GM19238 (cell line): Measurements from ENCODE around the gene CIPC.
A peak's percentile ranks its signal among the peaks of the same experiment; 100 is the strongest.

Source experiments
- DNase-seq: peaks from one replicate; pipeline ENCODE4 v3.0.0; 2011; ENCODE audit warnings: low spot score; ENCODE audit not compliant: insufficient read length

The CIPC gene, protein sequence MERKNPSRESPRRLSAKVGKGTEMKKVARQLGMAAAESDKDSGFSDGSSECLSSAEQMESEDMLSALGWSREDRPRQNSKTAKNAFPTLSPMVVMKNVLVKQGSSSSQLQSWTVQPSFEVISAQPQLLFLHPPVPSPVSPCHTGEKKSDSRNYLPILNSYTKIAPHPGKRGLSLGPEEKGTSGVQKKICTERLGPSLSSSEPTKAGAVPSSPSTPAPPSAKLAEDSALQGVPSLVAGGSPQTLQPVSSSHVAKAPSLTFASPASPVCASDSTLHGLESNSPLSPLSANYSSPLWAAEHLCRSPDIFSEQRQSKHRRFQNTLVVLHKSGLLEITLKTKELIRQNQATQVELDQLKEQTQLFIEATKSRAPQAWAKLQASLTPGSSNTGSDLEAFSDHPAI

DNA sequence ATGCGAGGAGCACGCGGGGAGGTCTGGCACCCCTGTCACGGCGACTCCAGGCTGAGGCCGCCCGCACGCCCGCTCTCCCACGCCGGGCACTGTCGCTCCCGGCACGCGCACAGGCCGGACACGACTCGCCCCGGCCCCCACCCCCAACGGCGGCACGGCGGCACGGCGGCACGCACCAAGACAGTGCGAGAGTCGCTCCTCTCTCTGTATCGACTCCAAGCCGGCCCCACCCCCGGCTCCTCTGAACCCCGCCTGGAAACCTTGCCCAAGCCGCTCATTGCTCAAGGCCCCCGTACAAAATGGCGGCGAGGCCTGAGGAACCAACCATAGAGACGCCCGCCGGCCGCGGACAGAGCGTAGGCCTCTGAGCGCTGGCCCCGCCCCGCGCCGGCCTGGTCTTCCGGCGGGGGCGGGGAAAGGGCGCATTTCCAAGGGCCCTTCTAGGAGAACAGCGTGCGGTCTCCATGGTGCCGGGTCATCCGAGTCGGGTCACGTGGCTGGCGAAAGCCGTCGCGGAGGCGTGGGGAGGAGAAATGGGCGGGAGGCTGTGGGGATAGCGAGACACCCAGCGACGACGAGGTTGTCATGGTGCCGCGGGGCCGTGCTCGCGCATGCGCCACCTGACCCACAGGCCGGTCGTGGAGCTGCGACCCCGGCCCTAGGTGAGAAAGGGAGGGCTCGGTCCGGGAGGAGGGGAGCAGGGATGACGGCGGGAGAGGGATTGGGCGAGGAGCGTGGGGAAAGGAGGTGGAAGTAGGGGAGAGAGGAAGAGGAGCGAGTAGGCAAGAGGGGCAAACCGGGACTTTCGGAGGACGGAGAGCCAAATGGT lies at the start of gene CIPC:
Gene CIPC (plus strand): TSS at position 559 of the 829 bp plus-strand sequence. CDS start 7,451 bp downstream, outside the sequence.
- DNase-seq: peak; percentile 93

DNA sequence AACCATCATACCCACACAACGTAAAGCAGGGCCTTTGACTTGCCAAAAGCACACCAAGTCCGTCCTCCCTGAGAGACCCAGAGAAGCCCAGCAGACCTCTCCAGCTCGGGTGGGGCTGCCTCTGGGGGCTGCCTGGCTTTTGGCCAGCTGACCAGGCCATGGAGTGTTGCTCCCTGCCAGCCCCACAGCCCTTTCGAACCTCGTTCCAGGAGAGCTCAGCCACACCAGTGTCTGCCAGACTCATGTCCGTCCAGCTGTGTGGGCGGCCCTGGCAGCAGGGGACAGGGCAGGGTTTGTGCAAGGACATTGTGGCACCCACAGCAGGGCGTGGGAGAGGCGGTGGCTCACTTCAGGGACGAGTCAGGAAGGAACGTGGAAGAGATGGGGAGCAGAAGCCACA lies 46.9 kb upstream of the CIPC start:
- no peak for DNase-seq

DNA sequence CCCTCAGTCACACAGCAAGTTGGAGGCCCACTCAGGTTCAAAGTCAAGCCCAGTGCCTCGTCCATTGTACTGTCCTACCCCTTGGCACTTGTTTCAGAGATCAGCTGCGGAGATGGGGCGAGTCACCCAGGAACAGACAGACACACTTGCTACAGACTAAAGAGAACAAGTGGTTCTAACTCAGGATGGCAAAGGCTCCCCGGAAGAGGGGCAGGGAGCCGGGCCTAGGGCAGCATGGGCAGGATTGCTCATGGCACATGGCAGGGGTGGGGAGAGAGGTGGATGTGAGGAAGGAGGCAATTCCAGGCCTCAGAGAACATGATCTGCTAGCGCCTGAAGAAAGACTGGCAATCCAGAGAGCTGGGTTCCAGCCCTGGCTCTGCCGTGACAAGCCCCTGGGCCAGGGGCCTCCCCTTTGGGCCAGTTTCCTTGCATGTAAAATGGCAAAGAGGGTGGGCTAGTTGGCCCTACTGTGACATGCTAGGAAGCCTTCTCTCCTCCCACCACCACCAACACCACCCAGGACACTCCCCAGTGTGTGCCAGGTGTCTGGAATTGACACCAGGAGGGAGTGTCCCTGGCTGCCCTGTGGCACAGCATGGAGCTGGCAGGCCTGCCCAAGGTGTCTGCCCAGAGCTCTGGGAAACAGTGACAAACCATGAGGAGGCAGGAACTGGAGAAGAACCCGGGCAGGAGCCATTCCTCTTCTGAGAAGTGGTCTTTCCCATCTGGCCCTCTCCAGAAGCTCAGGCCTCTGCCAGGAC lies 45.6 kb upstream of the CIPC start:
- DNase-seq: no peak

DNA sequence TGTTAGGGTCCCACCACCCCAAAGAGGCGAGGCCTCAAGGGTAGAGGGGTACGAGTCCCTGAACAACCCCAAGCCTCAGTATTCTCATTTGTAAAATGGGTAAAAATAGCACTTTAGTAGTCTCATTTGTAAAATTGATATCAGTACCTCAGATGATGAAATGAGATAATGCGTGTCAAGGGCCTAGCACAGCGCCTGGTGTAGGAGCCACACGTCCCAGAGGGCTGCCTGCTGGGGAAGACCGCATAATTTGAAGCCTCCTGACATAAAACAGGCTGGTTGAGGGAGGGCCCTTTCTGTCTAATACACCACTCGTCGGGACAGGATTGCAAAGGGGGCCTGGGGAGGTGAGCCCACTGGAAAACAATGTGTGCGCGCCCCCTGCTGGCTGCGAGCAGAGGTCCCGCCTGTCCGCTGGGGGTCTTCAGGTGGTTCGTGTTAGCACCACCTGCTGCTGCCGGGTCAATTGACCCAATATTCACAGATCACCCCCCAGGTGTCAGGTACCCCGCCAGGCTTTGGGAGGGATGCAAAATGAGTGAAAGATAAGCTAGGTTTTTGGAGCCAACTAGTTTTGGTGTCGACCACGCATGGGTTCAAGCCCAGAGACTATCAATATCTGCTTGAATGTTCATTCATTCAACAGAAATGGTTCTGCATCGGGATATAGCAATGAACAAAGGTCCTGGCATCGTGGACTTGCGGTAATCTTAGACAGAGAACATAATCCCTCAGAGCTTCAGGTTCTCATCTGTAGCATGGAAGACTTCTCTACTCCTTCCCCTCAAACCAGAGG lies 44.8 kb upstream of the CIPC start:
- peak; percentile 66 for DNase-seq

DNA sequence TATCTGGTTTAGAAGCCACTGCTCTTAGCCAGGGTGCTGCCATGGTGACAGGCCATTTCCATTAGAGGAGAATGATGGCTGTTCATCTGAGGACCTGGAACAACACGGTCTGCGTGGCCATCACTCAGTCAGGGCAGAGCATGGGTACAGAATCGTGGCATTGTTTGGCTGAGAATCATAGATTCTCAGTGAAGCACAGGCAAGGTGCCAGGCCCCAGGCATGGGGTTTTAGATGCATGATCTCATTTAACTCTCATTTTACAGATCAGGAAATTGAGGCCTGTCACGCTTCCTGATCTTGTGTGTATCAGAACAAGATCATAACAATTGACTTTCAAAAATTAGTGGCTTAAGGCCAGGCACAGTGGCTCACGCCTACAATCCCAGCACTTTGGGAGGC lies 42.8 kb upstream of the CIPC start:
- DNase-seq: no peak

DNA sequence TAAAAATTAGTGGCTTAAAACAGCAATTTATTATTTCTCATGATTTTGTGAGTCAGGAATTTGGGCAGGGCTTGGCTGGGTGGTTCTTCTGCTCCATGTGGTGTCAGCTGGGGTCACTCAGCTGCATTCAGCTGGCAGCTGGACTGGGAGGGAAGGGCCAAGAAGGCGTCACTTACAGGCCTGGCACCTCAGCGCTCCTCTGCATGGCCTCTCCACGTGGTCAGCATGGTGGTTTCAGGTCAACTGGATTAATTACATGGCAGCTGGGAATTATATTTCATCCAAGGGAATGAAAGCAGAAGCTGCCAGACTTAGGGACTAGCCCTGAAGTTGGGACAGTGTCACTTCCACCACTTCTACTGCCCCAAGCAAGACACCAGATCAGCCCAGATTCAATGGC lies 42.1 kb upstream of the CIPC start:
- DNase-seq: no peak

DNA sequence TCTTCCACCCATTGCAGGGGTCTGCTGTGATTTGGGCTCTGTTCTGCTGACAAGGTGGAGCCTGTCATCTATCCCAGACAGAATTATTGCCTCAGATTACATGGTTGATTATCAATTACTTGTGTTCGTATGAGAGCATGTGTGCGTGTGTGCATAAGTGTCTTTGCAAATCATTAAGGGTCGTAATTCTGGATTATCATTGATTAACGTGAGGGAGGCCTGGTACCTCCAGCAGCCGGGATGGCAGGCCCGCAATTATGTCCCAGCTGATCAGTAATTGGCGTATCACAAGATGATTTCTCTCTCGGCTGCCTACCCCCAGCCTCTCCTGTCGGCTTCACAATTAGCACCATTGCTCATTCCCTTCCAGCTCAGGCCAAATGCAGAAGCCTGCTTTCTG lies 39.9 kb upstream of the CIPC start:
- no peak for DNase-seq

DNA sequence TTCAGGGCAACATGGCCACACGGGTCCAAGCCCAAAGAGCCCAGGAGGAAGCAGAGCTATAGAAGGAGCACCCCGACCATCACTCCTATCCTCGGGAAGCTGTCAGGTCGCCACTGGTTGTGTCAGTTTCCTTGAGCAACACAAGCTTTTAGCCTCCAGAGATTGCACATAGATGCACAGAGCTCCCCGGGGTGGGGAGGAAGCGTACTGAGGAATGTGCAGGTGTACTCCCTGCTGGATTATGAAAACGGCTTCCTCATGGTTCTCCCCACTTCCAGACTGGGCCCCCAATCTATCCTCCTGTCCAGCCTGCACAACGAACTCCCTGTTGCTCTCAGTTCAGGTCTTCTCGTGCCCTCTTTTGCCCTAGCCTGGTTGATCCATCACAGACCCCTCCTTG lies 39.3 kb upstream of the CIPC start:
- no peak for DNase-seq

DNA sequence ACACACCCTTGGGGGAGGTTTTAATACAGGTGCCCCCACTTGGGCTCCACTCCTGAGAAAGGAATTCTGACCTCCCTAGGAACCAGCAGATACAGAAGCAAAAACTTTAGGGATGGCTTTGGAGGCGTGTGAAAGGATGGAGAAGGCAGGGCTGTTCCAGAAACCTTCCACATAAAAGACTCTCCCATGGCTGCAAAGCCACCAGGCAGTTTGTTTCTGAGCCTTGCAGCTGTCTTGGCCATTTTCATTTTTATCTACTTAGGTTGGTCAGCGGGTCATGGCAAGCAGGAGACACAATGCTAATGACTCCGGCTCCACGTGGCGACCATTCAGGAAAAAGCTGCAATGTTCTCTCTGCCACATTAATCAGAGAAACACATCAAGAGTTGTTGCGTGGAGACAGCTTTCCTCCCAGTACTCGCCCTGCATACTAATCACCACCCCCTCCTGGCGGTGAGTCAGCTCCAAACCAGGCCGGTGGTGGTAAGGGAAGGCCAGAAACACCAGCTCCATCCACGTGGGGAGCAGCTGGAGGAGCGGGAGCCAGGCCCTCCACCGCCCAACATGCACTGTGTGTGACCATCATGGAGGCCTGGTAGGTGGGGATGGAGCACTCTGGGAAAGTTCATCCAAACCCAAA lies 38.7 kb upstream of the CIPC start:
- DNase-seq: no peak

DNA sequence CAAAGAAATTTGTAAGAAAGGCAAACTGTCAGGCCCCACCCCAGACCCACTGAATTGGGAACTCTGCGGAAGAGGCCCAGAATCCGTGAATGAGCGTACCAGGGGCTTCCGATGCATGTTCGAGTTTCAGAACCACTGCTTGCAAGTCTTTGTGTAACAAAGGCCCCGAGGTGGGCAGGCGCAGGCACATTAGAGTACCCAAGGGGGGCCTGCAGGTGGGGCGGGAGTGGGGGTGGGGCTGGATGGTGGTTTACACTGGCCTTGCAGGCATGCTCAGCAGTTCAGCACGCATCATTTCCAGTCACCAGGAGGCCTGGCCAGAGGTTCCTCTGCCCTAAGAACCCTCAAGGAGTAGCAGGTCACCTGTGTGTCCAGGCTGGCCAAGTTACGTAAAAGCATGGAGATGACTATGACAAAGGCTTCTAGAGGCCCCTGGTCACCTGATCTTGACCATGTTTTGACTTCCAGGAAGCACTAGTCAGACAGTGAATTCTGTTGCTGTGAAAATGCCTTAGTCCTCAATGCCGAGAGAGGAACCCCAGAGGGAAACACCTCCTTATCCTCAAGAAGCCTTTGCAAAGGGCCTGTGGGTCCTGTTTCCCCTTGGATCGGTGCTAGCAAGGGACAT lies 36.3 kb upstream of the CIPC start:
- DNase-seq: no peak

DNA sequence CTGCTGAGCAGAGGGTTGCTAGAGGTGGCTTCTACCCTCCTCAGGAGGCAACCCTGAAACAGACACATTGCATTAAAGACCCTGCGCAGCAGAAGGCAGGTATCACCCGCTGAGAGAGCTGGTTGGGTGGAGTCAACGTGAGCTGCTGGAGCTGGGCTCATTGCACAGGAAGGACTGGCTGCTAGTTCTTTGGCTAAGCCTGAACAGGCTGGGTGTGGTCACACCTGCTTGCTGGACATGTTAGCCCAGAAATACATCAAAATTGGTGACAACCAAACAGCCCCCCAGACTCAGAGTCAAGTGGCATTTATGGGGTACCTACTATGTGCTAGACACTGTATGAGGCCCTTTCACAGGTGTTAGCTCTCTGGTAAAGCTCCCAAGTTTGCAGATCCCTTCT lies 35.8 kb upstream of the CIPC start:
- no peak for DNase-seq

DNA sequence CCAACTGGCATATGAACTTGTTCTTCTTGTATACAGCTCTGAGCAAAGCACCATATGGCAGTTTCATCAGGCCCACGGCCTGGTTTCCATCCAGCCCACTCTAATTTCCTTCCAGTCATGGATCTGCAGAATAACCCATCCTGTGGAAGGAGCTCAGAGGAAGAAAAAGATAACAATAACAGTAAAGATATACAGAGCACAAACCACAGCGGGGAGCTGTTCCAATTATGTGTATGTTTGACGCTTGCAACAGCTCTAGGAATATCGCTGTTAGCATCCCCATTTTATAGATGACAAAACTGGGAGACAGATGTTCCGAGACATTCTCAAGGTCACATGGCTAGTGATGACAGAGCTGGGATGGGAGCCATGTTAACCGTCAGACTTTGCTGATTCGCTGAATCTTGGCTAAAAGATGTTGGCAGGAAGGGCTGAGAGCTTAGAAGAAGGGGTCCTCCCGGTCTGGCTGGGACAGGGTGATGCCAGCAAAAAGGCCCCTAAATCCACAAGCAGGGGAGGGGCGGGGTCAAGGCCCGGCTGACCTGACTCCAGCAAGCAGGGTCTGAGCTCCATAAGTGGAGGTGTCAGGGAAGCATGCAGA lies 34.4 kb upstream of the CIPC start:
- no peak for DNase-seq

DNA sequence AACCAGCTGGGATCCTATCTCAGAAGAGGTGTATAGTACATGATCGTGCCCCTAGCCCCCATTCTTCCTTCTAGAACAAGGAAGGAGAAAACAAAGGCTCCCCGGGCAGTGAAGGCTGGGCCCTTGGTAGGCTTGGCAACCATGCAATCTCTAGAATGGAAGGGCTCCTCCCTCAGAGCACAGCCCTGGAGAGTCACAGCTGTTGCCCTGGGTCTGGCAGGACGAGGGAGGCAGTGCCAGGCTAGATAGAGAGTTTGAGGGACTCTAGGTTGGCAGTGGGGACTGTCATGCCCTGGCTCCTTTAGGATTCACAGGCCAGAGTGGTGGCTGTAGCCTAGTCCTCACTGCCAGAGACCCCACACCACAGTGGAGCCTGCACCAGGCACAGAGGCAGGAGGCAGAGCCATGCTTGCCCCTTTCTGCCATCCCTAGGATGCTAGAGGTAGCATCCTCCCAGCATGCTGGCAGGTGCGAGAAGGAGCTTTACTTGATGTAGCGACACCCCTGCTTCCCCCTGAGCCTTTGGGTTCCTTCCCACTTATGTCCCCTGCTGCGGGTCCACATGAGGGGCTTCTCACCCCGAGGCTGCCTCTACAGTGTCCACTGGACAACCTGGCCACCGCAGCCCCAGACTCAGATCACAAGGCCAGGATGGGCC lies 33.4 kb upstream of the CIPC start:
- no peak for DNase-seq

DNA sequence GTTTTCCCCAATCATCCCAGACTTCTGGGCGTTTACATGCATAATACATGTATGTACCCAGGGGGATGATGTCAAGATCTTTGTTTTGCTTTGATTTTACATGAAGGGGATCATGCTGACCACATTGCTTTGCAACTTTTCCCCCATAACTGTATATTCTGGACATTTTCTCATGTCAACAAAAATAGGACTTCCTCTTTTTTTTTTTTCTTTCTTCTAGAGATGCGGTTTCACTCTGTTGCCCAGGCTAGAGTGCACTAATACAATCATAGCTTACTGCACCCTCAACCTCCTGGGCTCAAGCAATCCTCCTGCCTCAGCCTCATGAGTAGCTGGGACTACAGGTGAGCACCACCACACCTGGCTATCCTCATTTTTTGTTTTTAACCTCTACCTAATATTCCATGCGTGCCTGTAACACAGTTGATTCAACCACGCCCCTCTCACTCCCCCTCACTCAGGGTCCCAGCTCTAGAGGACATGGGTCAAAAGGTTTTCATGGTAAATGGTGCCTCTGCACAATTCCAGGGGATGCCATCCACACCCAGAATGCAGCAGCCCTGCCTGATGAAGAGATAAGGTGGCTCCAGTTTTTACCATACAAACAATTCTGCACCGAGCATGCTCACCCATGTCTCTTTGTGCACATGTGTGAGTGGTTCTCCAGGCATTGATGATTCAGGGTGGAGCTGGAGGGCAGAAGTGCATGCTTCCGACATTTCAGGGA lies 32.0 kb upstream of the CIPC start:
- DNase-seq: no peak

DNA sequence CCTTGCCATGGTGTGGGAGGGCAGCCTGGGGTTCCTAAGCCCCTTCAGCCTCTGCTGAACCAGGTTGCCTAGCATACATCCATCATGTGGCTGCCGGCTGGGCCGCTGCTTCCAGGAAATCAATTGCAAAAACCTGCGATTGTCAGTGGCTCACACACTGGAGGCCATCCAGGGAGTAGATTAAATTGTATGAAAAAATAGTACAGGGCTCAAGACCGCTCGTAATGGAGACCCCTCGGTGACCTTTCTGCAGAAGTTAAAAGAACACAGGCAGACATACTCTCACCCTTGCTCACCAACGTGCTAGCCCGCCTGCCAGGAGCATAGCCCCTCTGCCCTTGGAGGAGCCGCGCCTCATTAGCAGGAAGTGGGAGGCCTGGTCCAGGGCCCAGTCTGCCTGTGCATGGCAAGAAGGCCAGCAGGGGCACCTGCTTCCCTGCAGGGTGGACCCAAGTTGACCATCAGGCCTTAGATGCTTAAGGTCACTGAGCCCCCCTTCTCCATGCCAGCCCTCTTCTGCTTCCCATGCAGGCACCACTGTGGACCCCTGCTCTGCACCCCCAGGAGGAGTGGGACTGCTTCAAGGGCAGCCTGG lies 31.4 kb upstream of the CIPC start:
- DNase-seq: no peak

DNA sequence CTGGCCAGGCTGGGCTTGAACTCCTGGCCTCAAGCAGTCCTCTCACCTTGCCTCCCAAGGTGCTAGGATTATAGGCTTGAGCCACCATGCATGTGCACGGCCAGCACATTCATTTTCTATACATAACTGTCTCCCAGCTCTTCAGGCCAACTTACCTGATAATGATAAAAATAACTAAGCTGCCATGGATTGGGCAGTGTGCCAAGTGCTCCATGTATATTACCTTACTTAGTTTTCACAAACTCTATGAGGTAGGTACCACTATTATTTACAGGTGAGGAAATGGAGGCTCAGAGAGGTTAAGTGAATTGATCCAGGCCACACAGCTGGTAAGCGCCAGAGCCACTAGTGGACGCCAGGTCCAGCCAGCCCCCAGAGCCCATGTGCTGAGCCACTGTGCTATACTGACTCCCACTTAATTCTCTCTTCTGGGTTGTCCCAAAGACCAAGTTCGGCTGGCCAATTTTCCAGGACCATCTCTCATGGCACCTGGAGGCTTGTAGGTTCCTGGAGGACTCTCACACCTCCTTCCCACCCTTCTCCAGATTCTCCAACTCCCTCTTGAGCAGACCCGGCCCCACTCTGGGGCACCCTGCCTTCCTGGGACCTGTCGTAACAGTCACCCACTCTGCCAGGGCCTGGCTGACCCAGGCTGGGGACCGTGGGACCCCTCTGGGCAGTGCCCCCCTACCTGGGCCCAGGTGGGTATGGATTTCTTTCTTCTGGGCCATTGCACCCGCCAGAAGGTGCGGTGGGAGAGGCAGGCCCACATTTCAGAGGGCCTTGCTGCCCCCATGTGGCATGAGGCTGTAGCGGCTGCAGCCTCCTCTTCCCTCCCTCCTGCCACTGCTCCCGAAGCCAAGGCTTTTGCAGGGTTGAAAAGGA lies 30.2 kb upstream of the CIPC start:
- DNase-seq: peak; percentile 50

DNA sequence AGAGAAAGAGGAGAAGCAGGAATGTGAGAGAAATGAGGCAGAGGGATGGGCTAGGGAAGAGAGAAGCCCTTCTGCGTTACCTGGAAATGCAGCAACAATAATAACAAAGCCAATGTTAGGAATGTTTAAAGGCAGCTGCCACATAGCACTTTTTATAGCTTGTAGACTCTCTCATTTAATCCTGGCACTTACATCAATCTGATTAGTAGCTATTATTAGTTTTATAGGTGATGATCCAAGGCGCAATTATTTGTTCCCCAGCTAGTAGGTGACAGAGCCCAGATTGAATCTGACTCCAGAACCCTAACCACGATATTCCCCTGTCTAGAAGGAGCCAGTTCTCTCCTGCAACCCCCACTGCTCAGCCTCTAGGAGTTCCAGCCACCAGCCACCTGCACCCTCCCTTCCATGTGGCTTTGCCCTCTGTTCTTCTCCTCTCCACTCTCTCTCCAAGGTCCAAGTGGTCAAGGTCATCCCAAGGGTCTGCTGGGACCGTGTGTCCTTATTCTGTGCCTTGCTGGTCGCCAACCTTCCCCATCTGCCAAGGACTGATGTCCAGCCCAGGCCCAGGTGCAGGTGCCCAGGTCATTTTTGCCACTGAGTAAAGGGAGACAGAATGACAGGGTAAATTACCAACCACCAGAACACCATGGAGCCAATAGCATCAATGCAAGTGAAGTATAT lies 29.4 kb upstream of the CIPC start:
- no peak for DNase-seq
